Lower leg skin (tissue), 4 donors: ENCODE results near the gene VPS51. TPM values are rescaled to one million over a fixed set of nuclear protein-coding genes. Genes with fewer than 3 reads are reported as not detected.

Experiments used
- DNase-seq, 2 donors: peaks; one replicate each; pipeline ENCODE4 v3.0.0-alpha.2; 2019; ENCODE audit warnings: low spot score in 2 of 2
- H3K4me3 ChIP-seq: fragments of 200-600 bp; sonication (generic); 2 replicates; pipeline ENCODE4 v1.5.1; 2017; ENCODE audit warnings: mild to moderate bottlenecking, low read depth; ENCODE audit not compliant: poor library complexity, severe bottlenecking
- POLR2A ChIP-seq, 2 donors: fragments of 450-650 bp; IDR thresholded peaks; one replicate each; pipeline ENCODE4 v1.6.1; 2016 to 2017; ENCODE audit warnings: antibody characterized with exemption in 2 of 2, mild to moderate bottlenecking in 1 of 2, moderate library complexity in 1 of 2
- WGBS, 2 donors: methylation state at CpG; one replicate each; pipeline ENCODE4 v1.1.5; 2018; 5-methylcytosine and 5-hydroxymethylcytosine counted together
- intact Hi-C: fragments of 100-400 bp; cut with DNase I; formaldehyde crosslinking; loops from one replicate; pipeline ENCODE4 v1.15.0; 2023; ENCODE audit warnings: low total_unique reads
- total RNA-seq, 4 donors: library from RNA; depleted of rRNA; stranded (reverse); fragments of >200 nt; gene quantifications; one replicate each; pipeline ENCODE4 v1.1.0, GENCODE V29; 2016
- TF ChIP-seq, protein P1 (sequence below), 3 donors: fragments of 450-650 bp; IDR thresholded peaks; one replicate each; pipeline ENCODE4 v1.5.1; 2016; ENCODE audit warnings: antibody characterized with exemption in 3 of 3, mild to moderate bottlenecking in 3 of 3, moderate library complexity in 2 of 3

Gene VPS51
- total RNA-seq, 4 donors from 2014 or later, result 373 to 932 (median 648) TPM

GRCh38 chr11:65108469-65109123, 12.6 kb downstream of the VPS51 start:
- no peak for DNase-seq
- intact Hi-C loops, result no loop called here
- no peak overlapping the region for H3K4me3 ChIP-seq
- no peak for TF ChIP-seq POLR2A (IDR thresholded peaks at IDR 0.05)
- TF ChIP-seq, protein P1, sequence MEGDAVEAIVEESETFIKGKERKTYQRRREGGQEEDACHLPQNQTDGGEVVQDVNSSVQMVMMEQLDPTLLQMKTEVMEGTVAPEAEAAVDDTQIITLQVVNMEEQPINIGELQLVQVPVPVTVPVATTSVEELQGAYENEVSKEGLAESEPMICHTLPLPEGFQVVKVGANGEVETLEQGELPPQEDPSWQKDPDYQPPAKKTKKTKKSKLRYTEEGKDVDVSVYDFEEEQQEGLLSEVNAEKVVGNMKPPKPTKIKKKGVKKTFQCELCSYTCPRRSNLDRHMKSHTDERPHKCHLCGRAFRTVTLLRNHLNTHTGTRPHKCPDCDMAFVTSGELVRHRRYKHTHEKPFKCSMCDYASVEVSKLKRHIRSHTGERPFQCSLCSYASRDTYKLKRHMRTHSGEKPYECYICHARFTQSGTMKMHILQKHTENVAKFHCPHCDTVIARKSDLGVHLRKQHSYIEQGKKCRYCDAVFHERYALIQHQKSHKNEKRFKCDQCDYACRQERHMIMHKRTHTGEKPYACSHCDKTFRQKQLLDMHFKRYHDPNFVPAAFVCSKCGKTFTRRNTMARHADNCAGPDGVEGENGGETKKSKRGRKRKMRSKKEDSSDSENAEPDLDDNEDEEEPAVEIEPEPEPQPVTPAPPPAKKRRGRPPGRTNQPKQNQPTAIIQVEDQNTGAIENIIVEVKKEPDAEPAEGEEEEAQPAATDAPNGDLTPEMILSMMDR (IDR thresholded peaks at IDR 0.05), result no peak
- 89 to 90% methylated on average over 21 to 38 of the region's 38 CpGs for WGBS, 2 donors

- no peak overlapping the region for H3K4me3 ChIP-seq
- WGBS, 2 donors, result 84 to 86% methylated on average over 30 of the region's 36 CpGs
- TF ChIP-seq POLR2A (IDR thresholded peaks at IDR 0.05), result no peak
- TF ChIP-seq, protein P1 (IDR thresholded peaks at IDR 0.05), result no peak
- DNase-seq, result no peak
- intact Hi-C loops, result loop anchor here (5.0 kb wide), 1 partner anchor 262 kb away; no protein-coding TSS in a partner anchor
These were observed 13.5 kb downstream of the VPS51 start for GRCh38 chr11:65109231-65110198.

DNA sequence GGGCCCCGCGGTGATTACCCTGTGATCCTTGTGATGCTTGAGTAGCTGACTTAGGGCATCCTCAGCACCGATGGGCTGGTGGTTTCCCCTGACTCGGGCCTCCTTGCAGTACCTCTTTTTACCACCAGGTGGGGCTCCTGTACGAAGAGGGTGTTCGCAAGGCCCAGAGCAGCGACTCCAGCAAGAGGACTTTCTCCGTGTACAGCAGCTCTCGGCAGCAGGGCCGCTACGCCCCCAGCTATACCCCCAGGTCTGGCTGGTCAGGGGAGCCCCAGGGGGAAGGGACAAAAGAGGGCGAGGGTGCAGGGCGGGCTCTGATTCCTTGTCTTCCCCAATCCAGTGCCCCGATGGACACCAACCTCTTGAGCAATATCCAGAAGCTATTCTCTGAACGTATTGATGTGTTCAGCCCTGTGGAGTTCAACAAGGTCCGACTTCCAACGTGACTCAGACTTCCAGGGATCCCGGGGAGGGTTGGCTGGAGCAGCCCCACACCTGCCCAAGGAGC, 14.4 kb downstream of the VPS51 start:
- intact Hi-C loops, result loop anchor here (5.0 kb wide), 1 partner anchor 263 kb away; no protein-coding TSS in a partner anchor
- peak; percentile 88 to 98 for DNase-seq
- TF ChIP-seq, protein P1 (IDR thresholded peaks at IDR 0.05), result peak in 1 of 3 donors; percentile 94
- TF ChIP-seq POLR2A (IDR thresholded peaks at IDR 0.05), result no peak
- WGBS, 2 donors, result 2 to 9% methylated on average over 13 of the region's 18 CpGs
- no peak overlapping the region for H3K4me3 ChIP-seq

DNA sequence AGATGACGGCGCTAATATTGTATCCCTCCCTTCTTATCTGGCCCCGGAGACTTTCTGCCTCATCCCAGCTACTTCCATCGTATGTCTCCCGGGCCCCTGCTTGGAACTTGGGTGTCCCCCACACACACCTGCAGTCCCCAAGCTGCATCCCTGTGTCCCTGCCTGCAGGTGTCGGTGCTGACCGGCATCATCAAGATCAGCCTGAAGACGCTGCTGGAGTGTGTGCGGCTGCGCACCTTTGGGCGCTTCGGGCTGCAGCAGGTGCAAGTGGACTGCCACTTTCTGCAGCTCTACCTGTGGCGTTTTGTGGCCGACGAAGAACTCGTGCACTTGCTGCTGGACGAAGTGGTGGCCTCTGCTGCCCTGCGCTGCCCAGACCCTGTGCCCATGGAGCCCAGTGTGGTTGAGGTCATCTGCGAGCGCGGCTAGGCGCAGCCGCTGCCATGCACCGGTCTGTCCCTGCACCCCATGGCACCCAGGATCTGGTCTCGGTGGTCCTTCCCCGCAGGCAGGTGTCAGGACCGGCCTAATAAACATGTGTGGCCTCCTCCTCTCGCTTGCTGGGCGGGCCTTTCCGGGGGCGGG, 15.2 kb downstream of the VPS51 start:
- intact Hi-C loops, result loop anchor here (5.0 kb wide), 1 partner anchor 264 kb away; no protein-coding TSS in a partner anchor
- WGBS, 2 donors, result 61% methylated on average over 18 to 31 of the region's 31 CpGs
- H3K4me3 ChIP-seq, result no peak overlapping the region
- TF ChIP-seq POLR2A (IDR thresholded peaks at IDR 0.05), result no peak
- TF ChIP-seq, protein P1 (IDR thresholded peaks at IDR 0.05), result no peak
- no peak for DNase-seq

DNA sequence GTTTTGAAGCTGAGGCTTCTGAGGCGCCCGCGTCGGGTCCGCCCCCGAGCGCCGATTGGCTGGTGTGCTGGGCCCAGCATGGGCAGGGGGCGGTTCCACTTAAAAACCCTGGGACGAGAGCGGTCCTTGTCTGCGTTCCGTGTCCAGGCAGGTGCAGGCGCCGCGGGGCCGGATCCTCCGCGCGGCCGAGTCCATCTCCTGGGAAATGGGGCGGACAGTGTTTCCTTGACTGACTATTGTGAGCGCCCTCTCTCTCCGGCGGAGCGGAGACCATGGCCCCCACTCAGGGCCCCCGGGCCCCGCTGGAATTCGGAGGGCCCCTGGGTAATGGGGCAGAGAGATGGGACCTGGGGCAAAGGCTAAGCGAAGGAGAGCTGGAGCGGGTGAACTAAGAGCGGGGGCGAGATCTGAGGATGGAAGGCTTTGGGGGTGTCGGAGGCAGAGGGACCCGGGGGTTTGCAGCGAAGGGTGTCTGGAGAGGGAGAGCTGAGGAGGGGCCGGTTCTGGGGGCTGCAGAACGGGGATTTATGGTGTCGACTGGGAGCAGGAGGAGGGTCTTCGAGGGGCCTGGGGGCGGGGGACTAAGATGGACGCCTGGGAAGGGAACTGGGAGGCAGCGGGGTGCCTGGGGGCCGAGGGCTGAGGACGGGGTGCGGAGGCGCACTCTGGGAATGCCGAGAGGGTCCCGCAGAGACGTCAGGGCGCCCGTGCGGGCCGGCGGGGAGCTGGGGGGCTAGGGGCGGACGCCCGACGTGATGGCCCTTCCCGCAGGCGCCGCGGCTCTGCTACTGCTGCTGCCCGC, 15.9 kb downstream of the VPS51 start, which contains the start of gene TM7SF2:
Gene TM7SF2 (plus strand): TSS at position 129 of the 802 bp plus-strand sequence. CDS start 144 bp downstream, at position 273.
- intact Hi-C loops, result loop anchor here (5.0 kb wide), 1 partner anchor 265 kb away; no protein-coding TSS in a partner anchor
- DNase-seq, result peak; percentile 92 to 99
- H3K4me3 ChIP-seq, result peak within 1 kb of the TSS; percentile 7
- WGBS, 2 donors, result 1 to 2% methylated on average over 48 to 49 of the region's 64 CpGs
- TF ChIP-seq, protein P1 (IDR thresholded peaks at IDR 0.05), result no peak
- TF ChIP-seq POLR2A (IDR thresholded peaks at IDR 0.05), result no peak
